Upper lobe of left lung (tissue), 4 donors: ENCODE measurements around the gene ADGRG3.

Experiments used
- CTCF ChIP-seq, 6 experiments: fragments of 450-650 bp in 4 of 6; fragments of 200-600 bp in 2 of 6; sonication (generic) in 2 of 6; IDR thresholded peaks; one replicate each; pipeline ENCODE4 v1.5.1; 2016 to 2019; ENCODE audit warnings: antibody characterized with exemption in 6 of 6
- POLR2AphosphoS5 ChIP-seq, 2 donors: sonication (generic); formaldehyde crosslinking; IDR thresholded peaks; one replicate each; pipeline ENCODE4 v1.5.1; 2017; ENCODE audit warnings: antibody characterized with exemption in 2 of 2

- TF ChIP-seq POLR2AphosphoS5 (IDR thresholded peaks at IDR 0.05): no peak
- TF ChIP-seq CTCF (IDR thresholded peaks at IDR 0.05): no peak
Measured at GRCh38 chr16:57669476-57670162, 1.5 kb downstream of the ADGRG3 start.
